GM18507 (cell line): ENCODE measurements around the gene GSG1.
"Not testable (repeated sequence)": the region's sequence is repeated elsewhere in the genome, so short reads cannot be mapped to it uniquely, and the experiment has no call there.

Source experiments
- DNase-seq: peaks from one replicate; pipeline ENCODE4 v3.0.0; 2011; ENCODE audit warnings: low read depth; ENCODE audit not compliant: insufficient read length; ENCODE audit errors: extremely low spot score
- FAIRE-seq: peaks from 2 replicates; lab custom pipeline; 2011; peaks lifted over from hg19 to GRCh38; lab: Jason Lieb, UNC

The GSG1 gene

DNA sequence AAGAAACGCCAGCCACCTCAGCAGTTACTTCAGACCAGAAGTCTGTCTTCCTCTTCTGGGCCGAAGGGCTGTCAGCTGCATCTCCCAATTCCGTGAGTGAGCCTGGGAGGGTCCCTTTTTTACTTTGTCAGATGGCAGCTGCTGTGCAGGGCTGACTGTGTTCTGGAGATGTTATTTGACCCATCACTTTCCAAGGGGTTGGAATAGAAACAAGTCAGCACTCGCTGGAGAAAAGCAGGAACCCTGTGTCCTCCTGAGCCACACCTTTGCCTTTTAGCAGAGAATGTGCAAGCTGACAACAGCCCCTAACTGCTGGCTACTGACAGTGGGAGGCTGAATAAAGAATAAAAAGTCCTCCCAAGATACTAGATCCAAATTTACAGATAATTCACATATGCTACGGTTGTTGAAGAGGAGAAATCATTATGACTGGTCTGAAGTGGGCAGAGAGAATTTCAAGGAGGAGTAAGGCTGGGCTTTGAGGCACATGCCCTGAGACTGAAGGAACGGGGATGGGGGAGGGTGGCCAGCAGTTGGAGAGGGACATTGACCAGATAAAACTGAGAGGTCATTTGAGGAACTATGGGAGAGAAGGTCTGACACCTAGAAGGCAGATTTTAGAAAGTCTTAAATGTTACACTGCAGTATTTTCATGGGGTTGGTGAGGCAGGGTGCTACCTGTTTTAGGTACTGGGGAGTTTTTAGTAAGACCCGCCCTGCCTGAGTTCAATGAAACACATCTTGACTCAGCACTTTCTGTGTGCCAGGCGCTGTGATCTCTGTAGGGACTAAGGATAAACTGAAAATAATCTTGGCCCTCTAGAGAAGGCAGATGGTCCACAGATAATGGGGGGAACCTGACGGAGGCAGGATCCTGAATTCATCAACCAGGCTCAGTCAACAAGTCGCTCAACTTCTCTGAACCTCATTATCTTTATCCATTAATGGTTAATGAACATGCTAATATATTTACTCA lies 31.9 kb downstream of the GSG1 start:
- no peak for DNase-seq
- FAIRE-seq, result no peak

DNA sequence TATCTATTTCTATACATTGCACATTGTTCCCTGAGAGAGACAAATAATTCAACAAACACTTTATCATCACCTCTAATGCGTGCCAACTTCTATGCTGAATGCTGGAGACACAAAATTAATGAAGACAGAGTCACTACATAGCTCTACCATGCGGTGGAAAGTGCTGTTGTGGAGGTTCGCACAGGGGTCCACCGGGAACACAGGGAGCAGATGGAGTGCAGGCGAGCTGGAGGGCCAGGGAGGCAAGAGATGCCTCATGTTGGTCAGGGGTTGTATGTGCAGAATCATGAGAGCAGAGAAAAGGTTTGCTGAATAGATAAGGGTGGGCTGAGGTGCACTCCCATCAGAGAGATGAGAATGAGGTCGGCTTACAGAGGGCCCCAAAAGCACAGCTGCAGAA lies 34.1 kb downstream of the GSG1 start:
- no peak for FAIRE-seq
- DNase-seq, result no peak

DNA sequence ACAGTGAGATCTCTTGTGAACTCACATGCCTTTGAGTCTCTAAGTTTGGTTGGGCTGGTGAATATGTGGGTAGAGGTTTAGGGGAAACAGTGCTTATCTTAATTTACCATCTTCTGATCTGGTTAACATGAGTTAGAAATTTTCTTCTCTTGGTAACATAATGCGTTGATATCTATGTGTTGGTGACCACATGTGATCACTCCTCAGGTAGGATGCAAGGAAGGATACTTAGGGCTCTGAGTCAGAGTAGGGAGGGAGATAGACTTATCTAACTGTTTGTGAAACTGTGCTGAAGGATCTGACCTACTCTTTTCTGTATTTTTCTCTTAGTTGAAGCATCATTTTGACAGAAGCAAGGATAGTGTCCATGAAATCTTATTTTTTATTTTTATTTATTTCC lies 36.1 kb downstream of the GSG1 start:
- no peak for FAIRE-seq
- no peak for DNase-seq

DNA sequence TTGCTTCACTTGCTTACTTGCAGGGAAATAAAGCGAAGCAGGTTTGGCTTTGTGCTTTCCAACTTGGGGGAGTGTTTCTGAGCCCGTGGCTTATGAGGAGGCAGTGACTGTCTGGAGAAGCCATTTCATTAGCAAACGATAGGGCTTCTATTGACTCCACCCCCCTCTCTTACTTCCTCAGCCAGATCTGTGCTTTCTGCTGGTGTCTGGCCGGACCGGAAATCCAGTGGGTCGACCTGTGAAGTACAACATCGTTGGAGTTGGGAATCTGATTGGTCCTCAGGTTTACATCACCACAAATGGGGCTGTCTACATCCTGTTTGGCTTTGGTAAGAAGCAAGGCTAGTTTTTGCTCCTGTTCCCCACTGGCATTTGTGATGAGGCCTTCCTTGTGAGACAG lies 37.0 kb downstream of the GSG1 start:
- DNase-seq (no peak), FAIRE-seq (no peak)

DNA sequence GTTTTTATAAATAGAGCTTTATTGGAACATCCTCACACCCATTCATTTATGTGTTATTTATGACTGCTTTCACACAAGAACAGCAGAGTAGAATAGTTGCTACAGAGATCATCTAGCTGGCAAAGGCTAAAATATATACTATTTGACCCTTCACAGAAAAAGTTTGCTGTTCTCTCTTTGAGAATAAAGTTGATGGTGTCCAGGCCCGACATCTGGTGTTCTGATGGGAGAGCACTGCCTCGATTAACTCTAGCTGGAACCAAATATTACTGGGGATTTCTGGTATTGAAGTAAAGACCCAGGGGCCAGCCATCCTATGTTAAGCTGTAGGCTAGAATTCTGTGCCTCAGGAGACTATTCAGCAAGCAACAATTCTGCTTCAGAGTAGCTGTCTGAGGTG lies 37.5 kb downstream of the GSG1 start:
- FAIRE-seq, result no peak

DNA sequence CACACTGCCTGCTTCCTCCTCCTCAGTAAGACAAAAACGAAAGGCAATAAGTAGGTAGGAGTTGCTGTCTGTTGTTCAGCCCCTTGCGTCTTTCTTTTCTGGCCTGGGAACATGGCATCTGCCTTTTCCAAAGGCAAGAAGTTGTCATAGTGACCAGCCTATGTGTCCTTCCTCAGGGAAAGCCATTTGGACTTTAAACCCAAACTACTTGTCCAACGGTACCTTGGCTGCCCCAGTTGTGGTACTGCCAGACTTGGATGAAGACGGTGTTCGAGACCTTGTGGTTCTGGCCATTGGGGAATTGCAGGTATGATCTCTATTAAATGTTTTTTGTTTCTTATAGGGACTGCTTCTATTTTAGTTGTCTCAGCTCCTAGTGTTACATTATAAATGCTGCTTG lies 40.8 kb downstream of the GSG1 start:
- FAIRE-seq (no peak), DNase-seq (no peak)

More for the DNA sequence above, 37.5 kb downstream of the GSG1 start:
- DNase-seq, result no peak

DNA sequence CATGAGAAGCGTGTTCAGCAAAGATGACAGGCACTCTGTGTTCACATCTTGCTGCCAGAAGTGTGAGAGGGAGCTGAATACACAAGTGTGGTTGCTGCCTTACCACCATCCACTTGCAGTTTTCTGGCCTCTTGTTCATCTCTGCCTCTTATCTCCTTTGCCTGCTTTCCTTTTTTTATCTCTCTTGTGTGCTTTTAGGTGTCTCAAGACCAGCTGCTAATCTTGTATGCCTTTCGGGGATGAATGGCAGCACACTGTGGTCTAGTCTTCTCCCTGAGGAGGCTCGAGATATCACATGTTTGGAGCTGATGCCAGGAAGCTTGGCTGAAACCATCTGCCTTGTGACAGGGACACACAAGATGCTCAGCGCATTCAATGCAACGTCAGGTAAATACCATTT lies 42.1 kb downstream of the GSG1 start:
- FAIRE-seq, result no peak
- DNase-seq, result no peak

DNA sequence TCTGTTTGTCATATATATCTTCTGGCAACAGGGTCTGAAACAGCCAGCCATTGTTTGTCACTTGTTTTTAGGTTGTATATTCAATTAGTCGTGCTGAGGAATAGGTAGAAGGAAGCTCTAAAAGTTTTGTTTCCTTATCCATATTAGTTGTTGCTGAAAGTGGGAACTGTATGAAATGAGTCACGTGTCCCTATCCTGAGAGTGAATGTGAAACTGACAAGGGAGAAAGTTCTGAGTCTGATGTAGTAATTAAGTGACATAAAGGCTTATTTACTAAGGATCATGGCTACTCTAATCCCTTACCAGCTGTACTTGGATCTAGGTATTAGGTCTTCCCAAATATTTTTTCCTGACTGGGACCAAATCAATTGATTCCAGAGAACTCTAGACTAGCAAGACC lies 42.9 kb downstream of the GSG1 start:
- DNase-seq (no peak), FAIRE-seq (no peak)

DNA sequence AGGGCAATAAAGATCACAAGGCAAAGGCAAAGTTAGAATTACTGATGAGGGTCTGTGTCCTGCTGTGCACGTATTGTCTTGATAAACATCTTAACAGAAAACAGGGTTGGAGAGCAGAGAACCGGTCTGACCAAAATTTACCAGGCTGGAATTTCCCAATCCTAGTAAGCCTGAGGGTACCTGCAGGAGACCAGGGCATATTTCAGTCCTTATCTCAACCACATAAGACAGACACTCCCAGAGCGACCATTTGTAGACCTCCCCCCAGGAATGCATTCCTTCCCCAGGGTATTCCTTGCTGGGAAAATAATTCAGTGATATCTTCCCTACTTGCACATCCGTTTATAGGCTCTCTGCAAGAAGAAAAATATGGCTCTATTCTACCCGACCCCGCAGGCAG lies 49.9 kb downstream of the GSG1 start:
- not testable (repeated sequence) for FAIRE-seq, DNase-seq

DNA sequence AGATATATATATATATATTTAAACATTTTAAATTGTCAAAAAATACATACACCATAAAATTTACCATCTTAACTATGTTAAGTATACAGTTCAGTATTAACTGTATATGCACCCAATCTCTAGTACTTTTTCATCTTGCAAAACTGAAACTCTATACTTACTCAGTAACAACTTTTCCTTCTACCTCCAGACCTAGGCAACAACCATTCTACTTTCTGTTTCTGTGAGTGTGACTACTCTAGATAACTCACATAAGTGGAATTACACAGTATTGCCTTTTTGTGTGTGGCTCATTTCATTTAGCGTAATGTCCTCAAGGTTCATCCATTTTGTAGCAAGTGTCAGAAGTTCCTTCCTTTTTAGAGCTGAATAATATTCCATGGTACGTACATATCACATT lies 51.0 kb downstream of the GSG1 start:
- FAIRE-seq (peak; percentile 55), DNase-seq (no peak)

DNA sequence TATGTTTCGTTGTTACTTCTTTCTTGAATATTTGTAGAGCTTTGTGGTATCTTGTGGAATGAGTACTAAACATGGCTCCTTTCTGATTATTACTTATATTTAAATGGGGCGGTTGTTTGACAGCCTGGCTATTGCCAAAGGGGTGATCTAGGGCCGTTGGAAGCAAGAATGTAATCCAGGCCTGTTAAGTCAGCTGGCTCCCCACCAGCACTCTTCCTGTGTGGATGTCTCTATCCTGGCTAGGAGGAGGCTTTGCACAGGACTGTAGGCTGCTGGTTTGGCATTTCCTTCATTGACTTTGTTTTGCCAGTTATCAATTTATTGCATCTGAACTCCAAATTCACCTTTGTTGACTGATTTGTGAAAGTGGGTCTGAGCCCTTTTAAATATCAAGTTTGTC lies 53.7 kb downstream of the GSG1 start:
- DNase-seq (no peak), FAIRE-seq (no peak)

DNA sequence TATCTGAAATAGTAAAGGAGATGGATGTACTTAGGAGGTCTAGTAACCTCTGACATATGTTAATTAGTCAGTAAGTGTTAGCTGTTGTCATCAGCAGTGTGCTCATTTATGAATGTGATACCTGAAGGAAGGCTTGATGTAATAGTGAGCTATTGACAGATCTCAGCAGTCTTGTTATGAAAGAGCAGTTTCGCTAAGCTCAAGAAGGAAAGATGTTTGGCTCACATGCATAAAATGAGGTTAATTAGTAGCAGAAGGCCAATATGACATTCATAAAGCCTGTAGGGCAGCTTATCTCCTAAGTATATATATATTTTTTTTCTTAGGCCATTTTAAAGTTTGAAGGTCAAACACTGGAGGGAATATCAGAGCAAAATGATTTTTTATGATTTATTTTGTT lies 56.5 kb downstream of the GSG1 start:
- FAIRE-seq, result no peak
- DNase-seq, result no peak

DNA sequence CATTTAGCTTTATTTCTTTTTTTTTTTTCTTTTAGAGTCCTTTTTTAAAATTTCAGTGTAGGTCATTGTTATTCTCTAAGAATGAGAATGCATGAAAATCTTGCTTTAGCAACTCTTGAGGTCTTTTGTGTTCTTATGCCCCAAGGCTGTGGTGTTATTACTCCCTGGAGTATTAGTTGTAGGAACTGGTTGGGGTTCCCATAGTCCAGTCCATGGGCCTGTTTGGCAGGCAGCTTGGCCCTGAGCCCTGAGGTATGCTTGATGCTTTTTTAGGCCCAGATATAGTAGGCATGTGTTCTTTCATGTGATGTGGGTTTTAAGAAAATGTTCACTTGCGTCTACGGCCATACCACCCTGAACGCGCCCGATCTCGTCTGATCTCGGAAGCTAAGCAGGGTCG lies 57.7 kb downstream of the GSG1 start:
- FAIRE-seq, result no peak

DNA sequence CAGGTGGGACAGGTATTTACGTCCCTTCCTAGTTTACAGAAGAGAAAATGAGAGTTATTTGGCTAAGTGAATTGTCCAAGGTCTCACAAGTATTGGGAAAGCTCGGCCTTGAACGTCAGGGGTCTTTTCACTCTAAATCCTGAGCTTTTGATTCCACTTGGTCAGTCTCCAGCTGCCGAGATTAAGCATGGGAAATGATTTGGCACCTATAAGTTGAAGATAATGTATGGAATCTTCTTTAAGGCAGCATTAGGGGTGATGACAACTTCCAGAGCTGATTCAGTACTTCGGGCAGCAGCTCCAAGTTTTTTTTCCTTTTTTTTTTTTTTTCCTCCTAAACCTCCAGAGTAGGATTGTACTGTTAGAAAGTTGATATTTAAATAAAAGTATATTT lies 58.6 kb downstream of the GSG1 start:
- DNase-seq (no peak), FAIRE-seq (no peak)

More for the DNA sequence above, 57.7 kb downstream of the GSG1 start:
- no peak for DNase-seq

DNA sequence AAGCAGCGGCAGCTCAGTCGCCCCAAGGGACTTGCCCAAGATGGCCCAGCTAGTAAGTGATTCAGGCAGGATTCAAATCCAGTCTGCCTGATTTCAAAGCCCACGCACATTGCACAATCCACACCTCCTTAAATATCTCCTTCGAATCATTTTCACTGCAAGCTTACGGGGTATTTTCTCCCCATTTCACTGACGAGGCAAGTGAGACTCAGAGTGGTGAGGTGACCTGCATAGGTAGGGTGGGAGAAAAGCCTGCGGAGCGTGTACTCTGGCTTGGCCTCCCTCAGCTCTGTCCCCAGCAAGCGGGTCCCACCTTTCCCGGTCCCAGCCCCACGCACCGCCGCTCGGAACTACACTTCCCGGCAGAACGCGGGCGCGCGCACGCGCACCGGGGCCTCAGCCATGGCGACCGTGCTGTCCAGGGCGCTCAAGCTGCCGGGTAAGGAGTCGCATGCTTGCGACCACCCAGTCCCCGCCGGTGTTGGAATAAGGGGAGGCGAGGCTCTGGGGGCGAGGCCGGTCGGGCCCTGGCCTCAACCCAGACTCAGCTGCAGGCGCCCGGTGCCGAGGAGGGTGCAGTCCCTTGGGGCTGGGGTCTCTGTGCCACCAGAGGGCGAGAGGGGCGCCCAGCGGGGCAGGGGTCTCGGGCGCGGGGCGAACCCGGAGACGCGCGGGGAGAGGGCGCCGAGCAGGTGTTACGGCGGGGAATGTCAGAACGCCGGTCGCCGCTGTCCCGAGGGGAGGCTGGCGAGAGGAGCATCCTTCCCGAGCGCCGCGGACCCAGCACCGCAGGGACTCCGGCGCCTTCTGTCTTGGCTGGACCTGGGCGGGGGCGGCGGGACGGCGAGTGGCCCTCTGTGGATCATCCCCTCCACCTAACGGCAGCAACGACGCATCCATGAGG lies 59.2 kb downstream of the GSG1 start, which contains the start of gene FAM234B:
FAM234B (plus strand) TSS at position 380 of the 904 bp plus-strand sequence; CDS start at position 403, 23 bp downstream.
- DNase-seq (peak; percentile 71), FAIRE-seq (peak; percentile 71)

DNA sequence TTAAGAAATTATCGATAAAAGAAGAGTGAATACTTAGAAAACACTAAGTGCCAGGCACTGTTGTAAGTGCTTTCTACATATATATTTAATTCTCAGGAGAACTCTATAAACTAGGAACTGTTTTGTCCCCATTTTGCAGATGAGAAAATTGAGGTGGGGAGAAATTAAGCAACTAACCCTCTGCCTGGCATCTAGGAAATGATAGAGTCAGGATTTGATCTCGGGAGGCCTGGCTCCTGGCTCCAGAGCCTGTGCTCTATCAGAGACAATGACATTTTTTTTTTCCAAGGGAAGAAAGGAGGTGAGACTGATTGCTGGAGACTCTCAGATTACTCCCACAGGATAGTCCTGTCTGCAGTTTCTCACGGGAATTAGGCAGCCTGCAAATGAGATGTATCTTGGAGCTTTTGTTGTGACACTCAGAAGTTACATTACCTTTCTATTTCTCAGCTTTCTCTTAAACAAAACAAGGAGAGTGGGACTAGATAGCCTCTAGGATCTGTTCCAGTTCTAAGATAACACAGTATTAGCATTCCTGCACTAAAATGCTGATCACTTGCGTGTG lies 60.7 kb downstream of the GSG1 start:
- DNase-seq (no peak), FAIRE-seq (no peak)

DNA sequence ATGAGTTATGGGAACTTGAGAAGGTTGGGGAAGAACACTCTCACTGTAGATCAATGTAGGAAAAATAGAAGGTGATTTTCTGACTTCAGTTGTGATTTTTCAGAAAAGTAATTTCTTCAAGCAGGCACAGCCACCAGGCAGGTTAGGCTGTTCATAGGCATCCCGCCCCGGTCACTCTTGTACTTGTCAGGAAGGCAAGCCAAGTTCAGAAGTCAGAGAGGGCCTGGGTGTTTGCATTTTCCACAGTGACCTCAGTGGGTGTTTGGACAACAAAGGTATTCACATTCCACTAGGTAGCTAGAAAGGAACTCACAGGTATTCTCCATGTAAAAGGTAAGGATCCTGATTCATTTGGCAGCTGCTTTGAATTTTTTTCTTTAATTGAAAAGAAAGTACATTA lies 62.2 kb downstream of the GSG1 start:
- DNase-seq, result no peak
- FAIRE-seq, result no peak

DNA sequence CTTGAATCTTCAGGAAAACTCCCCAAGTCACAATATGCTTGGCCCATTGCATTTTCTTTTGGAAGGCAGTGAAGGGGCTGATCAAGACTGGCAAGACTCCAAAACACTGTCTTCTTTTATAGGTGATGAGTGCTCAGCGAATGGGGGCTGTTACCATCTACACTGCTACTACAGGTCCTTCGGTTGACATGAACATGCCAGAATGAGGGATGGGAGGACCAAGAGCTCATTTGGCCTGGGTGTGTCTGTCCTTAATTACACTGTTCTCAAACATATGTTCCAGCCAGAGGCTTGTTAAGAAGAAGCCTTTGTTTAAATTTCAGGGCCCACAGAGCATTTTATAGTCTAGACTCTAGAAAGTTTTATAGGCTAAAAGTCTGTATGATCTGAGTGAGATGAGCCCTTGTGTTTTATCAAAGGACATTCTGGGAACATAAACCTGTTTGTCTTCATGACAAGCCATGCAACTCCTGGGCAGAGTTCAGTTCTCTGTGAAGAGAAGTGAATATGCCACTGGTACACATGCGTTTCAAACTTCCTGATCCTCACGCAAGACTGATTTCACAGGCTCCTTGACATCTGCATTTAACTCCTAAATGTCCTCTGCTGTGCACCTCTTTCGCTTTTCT lies 64.0 kb downstream of the GSG1 start:
- DNase-seq (no peak), FAIRE-seq (no peak)

DNA sequence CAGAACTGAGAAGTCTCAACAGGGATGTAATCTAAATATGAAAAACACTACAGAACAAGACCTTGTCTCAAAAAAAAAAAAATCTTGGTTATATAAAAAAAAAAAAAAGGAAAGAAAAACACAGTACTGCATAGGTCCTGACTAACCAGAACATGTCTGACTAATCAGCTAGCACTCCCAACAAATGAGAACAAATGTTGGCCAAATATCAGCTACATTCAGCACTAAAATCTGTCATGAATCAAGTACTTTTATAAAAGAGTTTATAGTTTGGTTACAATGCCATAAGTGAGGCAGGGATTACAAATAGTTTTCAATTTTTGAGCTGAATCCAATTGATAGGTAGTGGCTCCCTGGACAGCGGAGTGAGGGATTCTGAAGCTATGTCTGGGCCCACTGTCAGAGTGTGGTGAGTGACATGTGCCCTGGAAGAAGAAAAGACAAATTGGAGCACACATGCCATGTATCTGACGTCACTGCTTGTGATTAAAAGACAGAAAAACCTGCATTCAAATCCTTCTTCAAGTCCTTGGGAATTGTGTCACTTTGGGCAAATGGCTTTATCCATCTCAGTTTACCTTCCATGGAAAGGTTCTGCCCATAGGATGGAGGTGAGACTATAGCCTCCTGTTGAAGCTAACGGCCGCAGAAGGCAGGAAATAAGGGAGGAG lies 64.8 kb downstream of the GSG1 start:
- FAIRE-seq (no peak), DNase-seq (no peak)
